ENCODE results near the gene TEKT2.

The TEKT2 gene

DNA sequence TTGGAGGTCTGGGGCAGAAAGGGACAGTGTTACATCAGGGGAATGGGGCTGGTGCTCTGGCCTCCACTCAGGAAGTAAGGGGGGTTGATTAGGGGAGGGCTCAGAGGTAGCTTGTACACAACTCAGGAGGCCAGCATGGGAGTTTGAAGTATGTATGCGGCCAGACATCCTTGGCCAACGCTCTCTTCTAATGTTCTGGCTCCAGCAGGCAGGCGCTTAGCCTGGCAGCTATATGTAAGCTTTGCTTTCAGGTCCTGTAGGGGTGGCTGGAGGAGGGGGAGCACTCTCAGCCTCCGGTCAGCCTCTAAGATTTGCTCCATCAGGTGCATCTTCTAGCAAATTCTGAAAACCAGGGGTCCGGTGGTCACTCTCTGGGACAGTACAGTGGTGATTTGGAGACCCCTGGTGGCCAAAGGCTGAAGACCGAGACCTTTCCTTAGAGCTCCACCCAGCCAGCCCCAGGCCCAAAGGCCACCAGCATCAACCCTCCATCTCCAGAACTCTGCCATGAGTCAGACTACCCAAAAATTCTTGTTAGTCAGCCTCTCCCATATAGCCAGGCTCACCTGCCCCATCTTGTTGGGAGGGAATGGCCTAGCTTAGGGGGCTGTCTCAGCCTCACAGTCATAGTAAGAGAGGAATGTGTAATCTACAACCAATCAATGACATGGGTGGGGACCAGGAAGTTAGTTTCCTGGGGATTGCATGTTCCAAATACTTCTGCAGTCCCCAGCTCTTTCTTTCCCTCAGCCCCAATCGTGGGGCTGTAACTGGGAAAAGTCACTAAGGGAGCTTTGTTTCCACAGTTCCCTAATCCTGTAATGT, 50.8 kb downstream of the TEKT2 start:
- DNase-seq = peak; percentile 19

DNA sequence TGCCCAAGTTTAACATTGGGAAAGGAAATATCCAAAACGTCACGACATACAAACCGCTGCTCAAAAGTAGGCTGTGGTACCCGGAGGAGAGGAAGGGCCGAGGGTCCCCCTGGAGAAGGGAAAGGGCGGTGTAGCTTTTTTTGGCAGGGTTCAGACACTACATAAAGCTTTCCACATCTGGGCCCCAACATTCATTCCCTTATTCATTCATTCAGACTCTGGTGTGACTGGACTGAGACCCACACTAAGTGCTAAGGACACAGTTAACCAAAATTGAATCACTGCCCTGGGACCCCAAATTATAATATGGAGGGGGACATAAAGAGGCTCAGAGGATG, 51.4 kb downstream of the TEKT2 start:
- DNase-seq = no peak

DNA sequence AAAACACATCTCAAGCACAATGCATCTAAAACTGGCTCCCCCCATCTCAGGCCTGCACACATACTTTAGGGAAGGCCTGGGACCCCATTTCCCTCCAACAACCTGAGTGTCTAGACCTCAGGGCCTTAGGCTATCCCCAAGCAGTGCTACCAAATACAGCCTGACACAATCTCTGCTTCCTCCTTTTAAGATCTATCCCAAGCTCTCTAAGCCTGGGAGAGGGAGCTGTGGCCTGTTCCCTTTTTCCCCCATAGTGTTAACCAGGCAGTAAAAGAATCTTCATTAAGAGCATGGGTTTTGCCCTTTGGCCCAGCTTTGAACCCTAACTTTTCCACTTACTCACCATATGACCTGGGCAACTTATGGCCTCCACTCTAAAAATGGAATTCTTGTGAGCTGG, 51.9 kb downstream of the TEKT2 start:
- DNase-seq = no peak

DNA sequence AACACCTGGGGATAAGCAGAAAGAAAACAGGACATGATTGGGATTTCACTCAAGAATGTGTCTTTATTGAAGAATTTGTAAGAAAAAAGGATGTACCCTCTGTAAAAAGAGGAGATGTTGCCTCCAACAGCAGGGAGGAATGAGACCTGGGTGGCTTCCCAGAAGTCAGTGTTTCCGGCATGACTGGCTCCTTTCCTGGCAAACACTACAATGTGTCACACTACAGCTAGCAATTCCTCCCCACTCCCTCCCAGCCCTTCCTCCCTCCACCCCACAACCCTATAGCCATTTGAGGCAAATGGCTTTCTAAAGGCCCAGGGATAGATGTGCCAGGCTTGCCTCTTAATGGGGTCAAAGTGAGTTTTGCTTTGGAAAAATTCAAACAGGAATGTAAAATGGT, 52.6 kb downstream of the TEKT2 start:
- DNase-seq = no peak

DNA sequence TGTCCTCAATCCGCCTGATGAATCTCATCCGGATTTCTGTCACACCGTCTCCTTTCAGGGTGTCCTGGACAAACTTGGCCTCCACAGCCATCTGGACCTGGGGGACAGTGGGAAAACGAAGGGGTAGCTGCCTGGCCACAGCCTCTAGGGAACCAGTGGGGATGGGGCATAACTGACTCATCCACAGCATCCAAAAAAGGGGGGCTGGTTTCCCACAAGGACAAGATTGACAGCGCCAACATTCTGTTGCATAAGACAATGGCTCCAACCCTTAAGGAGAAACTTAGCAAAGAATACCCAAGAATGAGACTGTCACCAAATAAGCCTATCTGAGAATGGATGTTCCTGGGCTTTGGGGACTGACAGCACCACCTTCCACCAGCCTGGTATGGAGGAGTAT, 53.3 kb downstream of the TEKT2 start:
- DNase-seq = no peak

GRCh38 chr1:36137776-36138175, 53.9 kb downstream of the TEKT2 start:
- peak; percentile 51 for DNase-seq
